Medulla oblongata (tissue), 1 donor: ENCODE data around the gene ALK.
A peak's percentile ranks its signal among the peaks of the same experiment; 100 is the strongest.

Experiments used
- DNase-seq: peaks from one replicate; pipeline ENCODE4 v3.0.0-alpha.2; 2015; ENCODE audit errors: extremely low spot score

ALK gene

GRCh38 chr2:29489568-29489967, 431.8 kb downstream of the ALK start:
- no peak for DNase-seq

- no peak for DNase-seq
Measured at GRCh38 chr2:29487967-29488555, 433.3 kb downstream of the ALK start.

- no peak for DNase-seq
Measured at GRCh38 chr2:29485631-29486030, 435.8 kb downstream of the ALK start.

GRCh38 chr2:29485117-29485516, 436.3 kb downstream of the ALK start:
- no peak for DNase-seq

- DNase-seq = no peak
Measured at GRCh38 chr2:29482867-29483266, 438.5 kb downstream of the ALK start.

- no peak for DNase-seq
Measured at GRCh38 chr2:29482348-29482747, 439.0 kb downstream of the ALK start.

GRCh38 chr2:29481313-29481712, 440.1 kb downstream of the ALK start:
- DNase-seq = no peak

- peak; percentile 50 for DNase-seq
Measured at GRCh38 chr2:29480426-29480825, 441.0 kb downstream of the ALK start.

GRCh38 chr2:29479401-29479800, 442.0 kb downstream of the ALK start:
- DNase-seq = no peak

- no peak for DNase-seq
Measured at GRCh38 chr2:29478641-29479040, 442.7 kb downstream of the ALK start.

- DNase-seq = no peak
Measured at GRCh38 chr2:29477186-29477585, 444.2 kb downstream of the ALK start.

GRCh38 chr2:29475499-29475898, 445.9 kb downstream of the ALK start:
- peak; percentile 34 for DNase-seq

- DNase-seq = no peak
Measured at GRCh38 chr2:29469961-29470360, 451.4 kb downstream of the ALK start.

- no peak for DNase-seq
Measured at GRCh38 chr2:29469516-29469915, 451.9 kb downstream of the ALK start.

- DNase-seq = no peak
Measured at GRCh38 chr2:29463181-29463900, 458.0 kb downstream of the ALK start.

- no peak for DNase-seq
Measured at GRCh38 chr2:29462293-29462692, 459.1 kb downstream of the ALK start.

GRCh38 chr2:29460190-29460589, 461.2 kb downstream of the ALK start:
- DNase-seq = no peak

GRCh38 chr2:29459445-29460179, 461.8 kb downstream of the ALK start:
- no peak for DNase-seq

- no peak for DNase-seq
Measured at GRCh38 chr2:29456429-29456828, 465.0 kb downstream of the ALK start.

GRCh38 chr2:29455200-29455860, 466.1 kb downstream of the ALK start:
- peak; percentile 78 for DNase-seq

- no peak for DNase-seq
Measured at GRCh38 chr2:29452036-29452435, 469.4 kb downstream of the ALK start.

- DNase-seq = no peak
Measured at GRCh38 chr2:29450596-29451222, 470.7 kb downstream of the ALK start.
